Neural crest cell (in vitro differentiated cells): ENCODE results near the gene OTOG. TPM values are rescaled to one million over a fixed set of nuclear protein-coding genes. Genes with fewer than 3 reads are reported as not detected.

Experiments
- DNase-seq: peaks from one replicate; pipeline ENCODE4 v3.0.0; 2021; ENCODE audit warnings: low read depth, mixed read lengths, low spot score
- H3K27ac Mint-ChIP-seq: one replicate; pipeline ENCODE4 v1.8.0; 2021; ENCODE audit warnings: mild to moderate bottlenecking, mixed read lengths; ENCODE audit not compliant: unreplicated experiment
- H3K27me3 Mint-ChIP-seq: 2 replicates; pipeline ENCODE4 v1.8.0; 2021; ENCODE audit warnings: low read depth, mild to moderate bottlenecking, mixed read lengths
- H3K36me3 Mint-ChIP-seq: 2 replicates; pipeline ENCODE4 v1.8.0; 2021; ENCODE audit warnings: low read depth, mild to moderate bottlenecking, mixed read lengths
- H3K4me1 Mint-ChIP-seq: 2 replicates; pipeline ENCODE4 v1.8.0; 2021; ENCODE audit warnings: mixed read lengths
- H3K4me3 Mint-ChIP-seq: one replicate; pipeline ENCODE4 v1.8.0; 2021; ENCODE audit warnings: mild to moderate bottlenecking, mixed read lengths
- H3K9me3 Mint-ChIP-seq: 2 replicates; pipeline ENCODE4 v1.8.0; 2021; ENCODE audit warnings: mixed read lengths
- total RNA-seq: library from RNA; stranded (reverse); gene quantifications from 2 replicates; pipeline ENCODE4 v1.2.1, GENCODE V29; 2021
- TF ChIP-seq, protein P1 (sequence below): fragments of 200-600 bp; sonication (generic); conservative IDR thresholded peaks from 2 replicates; pipeline ENCODE4 v1.5.0; 2021; ENCODE audit warnings: antibody characterized with exemption, mild to moderate bottlenecking

Gene OTOG
- total RNA-seq, 1 donor from 2014 or later = not detected

DNA sequence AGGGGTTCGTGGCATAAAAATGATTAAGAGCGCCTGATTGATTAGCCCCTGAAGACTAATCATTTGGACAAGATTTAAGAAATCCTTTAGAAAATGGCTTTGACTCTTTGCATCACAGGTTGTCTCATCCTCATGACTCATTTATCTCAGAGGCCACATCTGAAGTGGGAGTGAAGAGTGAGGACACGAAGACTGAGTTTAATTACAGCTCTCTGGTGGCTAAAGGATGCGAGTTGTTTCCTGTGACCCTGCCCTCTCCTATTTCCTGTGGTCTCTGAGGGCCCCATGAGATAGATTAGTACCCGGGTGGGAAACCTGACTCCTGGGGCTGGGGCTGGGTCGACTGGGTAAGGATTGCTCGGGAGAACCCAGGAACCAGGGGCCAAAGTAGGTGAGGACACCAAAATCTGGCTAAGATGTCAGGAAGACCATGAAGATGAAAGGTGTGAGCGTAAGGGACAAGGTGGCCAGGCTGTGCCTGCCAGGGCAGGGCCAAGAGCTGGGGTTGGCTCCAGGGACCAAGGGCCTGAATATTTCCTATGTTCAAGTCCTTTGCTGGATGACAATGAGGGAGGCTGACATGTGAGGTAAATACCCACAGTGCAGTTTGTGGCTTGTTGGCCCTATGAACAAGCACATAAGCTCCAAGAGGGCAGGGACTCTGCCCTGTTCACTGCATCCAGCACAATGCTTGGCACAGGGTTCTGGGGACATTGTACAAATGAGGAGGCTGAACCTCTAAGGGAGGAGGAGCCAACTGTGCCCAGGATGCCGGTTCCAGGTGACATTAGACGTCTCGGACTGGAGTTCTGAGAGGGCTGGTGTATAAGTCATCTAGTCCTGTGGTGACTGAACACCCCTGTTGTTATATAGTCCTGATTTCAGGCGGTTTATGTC lies 3.6 kb downstream of the OTOG start:
- Mint-ChIP-seq H3K4me1 (peaks cover 7% of the 10 kb centered on the region), H3K4me3 (no peak overlapping the region), H3K36me3 (no peaks in the 10 kb centered on the region), H3K9me3 (no peaks in the 10 kb centered on the region), H3K27me3 (peaks cover 23% of the 10 kb centered on the region), H3K27ac (peak overlapping the region; percentile 75)
- TF ChIP-seq, protein P1, sequence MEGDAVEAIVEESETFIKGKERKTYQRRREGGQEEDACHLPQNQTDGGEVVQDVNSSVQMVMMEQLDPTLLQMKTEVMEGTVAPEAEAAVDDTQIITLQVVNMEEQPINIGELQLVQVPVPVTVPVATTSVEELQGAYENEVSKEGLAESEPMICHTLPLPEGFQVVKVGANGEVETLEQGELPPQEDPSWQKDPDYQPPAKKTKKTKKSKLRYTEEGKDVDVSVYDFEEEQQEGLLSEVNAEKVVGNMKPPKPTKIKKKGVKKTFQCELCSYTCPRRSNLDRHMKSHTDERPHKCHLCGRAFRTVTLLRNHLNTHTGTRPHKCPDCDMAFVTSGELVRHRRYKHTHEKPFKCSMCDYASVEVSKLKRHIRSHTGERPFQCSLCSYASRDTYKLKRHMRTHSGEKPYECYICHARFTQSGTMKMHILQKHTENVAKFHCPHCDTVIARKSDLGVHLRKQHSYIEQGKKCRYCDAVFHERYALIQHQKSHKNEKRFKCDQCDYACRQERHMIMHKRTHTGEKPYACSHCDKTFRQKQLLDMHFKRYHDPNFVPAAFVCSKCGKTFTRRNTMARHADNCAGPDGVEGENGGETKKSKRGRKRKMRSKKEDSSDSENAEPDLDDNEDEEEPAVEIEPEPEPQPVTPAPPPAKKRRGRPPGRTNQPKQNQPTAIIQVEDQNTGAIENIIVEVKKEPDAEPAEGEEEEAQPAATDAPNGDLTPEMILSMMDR = no peak
- DNase-seq = no peak

DNA sequence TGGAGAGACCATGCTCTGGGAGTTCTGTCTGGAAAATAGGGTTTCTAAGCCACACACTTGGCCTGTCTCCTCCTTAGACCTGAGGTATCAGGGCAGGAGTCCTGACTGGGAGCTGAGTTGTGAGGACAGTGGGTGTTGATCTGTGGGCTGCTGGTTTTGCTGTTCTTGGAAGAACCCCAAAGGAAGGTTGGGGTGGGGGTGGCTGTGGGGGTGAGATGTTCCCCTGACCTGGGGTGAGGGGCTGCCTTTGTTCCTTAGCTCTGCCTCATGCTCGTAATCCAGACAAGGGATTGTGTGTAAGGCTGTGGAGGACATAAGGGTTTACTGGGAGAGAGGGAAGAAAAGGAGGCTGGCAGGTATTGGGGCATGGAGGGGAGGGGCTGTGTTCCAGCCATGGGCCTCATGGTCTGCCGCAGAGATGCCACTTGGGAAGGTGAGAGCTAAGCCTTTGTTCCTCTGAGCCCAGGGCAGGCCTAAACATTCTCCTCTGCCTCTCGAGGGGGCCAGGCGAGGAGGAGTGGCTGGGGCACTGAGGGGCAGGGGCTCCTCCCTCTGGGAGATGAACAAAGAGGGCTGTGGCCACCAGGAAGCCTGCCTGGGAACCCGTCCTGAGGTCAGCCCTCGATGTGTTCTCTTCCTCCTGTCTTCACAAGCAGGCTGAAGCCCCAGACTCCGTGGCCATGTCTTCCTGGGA lies 4.4 kb downstream of the OTOG start:
- Mint-ChIP-seq H3K4me1 (peaks cover 7% of the 10 kb centered on the region), H3K27ac (peak overlapping the region; percentile 75), H3K9me3 (no peaks in the 10 kb centered on the region), H3K4me3 (no peak overlapping the region), H3K27me3 (peaks cover 18% of the 10 kb centered on the region), H3K36me3 (no peaks in the 10 kb centered on the region)
- DNase-seq = no peak
- TF ChIP-seq, protein P1 = no peak

DNA sequence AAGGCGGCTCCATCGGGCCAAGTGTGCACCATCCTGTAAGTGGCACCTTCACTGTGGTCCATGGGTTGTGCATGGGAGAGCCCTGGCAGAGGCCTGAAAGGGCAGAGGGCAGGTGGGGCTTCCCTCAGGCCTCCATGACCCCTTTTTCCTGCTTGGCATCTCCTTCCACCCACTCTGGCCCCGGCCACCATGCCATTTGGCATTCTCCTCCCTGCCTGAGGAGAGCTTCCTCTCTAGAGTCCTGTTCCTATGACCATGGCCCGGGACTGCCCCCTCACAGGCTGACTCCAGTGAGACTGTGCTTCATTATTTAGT lies 4.9 kb downstream of the OTOG start:
- no peak overlapping the region for H3K4me3 Mint-ChIP-seq
- TF ChIP-seq, protein P1 = no peak
- peak overlapping the region; percentile 87 for H3K27ac Mint-ChIP-seq
- H3K4me1 Mint-ChIP-seq = peaks cover 4% of the 10 kb centered on the region
- no peaks in the 10 kb centered on the region for H3K36me3 Mint-ChIP-seq
- no peak for DNase-seq
- H3K9me3 Mint-ChIP-seq = no peaks in the 10 kb centered on the region
- peaks cover 13% of the 10 kb centered on the region for H3K27me3 Mint-ChIP-seq

DNA sequence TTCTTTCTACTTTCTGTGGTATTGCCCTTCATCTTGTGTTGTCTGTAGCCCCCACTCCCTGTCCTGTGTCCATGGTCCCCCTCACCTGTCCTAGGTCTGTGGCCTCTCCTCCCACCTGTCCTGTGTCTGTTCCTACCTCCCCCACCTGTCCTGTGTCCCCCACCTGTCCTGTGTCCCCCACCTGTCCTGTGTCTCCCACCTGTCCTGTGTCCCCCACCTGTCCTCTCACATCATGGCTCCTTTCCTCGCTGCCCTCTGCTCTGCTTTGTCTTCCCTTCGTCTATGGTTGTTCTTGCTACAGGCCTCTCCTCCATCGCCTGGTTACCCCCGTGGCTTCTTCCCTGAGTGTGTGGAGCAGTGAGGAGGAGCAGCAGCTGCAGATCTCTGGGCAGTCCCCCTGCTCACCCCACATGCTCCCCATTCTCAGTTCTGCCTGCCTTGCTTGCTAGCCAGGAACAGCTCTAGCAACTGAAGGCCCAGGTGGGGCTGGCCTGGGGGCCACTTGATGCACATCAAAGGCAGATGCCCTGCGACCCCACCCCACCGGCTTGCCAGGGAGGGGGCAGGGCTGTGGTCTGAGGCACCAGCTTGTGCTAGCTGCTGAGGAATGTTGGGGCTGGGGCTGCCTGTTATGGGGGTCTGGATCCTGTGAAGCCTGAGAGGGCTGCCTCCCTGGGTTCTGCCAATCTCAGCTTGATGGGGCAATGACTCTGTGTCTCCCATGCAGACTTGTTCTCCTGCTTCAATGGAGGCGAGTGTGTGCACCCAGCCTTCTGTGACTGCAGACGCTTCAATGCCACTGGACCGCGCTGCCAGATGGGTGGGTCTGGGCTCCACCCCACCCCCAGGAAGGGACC lies 5.6 kb downstream of the OTOG start:
- TF ChIP-seq, protein P1 = no peak
- DNase-seq = no peak
- Mint-ChIP-seq H3K4me3 (no peak overlapping the region), H3K27ac (no peak overlapping the region), H3K4me1 (no peaks in the 10 kb centered on the region), H3K27me3 (peaks cover 8% of the 10 kb centered on the region), H3K9me3 (no peaks in the 10 kb centered on the region), H3K36me3 (no peaks in the 10 kb centered on the region)

DNA sequence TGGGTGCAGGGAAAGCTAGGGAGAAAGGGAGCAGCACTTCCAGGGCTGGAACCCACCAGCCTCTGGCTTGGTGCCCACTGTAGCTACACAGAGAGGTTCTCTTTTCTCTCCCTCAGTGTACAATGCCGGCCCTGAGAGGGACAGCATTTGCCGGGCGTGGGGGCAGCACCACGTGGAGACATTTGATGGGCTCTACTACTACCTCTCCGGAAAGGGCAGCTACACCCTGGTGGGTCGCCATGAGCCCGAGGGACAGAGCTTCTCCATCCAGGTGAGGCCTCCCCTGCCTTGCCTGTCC lies 6.1 kb downstream of the OTOG start:
- TF ChIP-seq, protein P1 = no peak
- Mint-ChIP-seq H3K27ac (no peak overlapping the region), H3K4me1 (no peaks in the 10 kb centered on the region), H3K9me3 (no peaks in the 10 kb centered on the region), H3K27me3 (peaks cover 7% of the 10 kb centered on the region), H3K36me3 (no peaks in the 10 kb centered on the region), H3K4me3 (no peak overlapping the region)
- no peak for DNase-seq
